DLD1 (cell line): ENCODE measurements around the gene SYCP2L.
"Not testable (repeated sequence)": the region's sequence is repeated elsewhere in the genome, so short reads cannot be mapped to it uniquely, and the experiment has no call there.

Source experiments
- in situ Hi-C: cut with HindIII; loops from 2 replicates; pipeline ENCODE4 v1.10.0; 2017; ENCODE audit warnings: low sequenced_read_pairs

Gene SYCP2L

GRCh38 chr6:10886691-10887502 is at the start of gene SYCP2L:
Gene SYCP2L (plus strand): TSS chr6:10887052. CDS start chr6:10887127, 75 bp downstream.
- in situ Hi-C loops, result no loop called here

- in situ Hi-C loops, result no loop called here
Measured at GRCh38 chr6:10837622-10837994, 49.2 kb upstream of the SYCP2L start.

- in situ Hi-C loops, result no loop called here
Measured at GRCh38 chr6:10837995-10838793, 48.7 kb upstream of the SYCP2L start, which contains the start of gene MAK. Gene MAK (minus strand): TSS chr6:10838539. CDS start chr6:10830648, 7,891 bp downstream.

DNA sequence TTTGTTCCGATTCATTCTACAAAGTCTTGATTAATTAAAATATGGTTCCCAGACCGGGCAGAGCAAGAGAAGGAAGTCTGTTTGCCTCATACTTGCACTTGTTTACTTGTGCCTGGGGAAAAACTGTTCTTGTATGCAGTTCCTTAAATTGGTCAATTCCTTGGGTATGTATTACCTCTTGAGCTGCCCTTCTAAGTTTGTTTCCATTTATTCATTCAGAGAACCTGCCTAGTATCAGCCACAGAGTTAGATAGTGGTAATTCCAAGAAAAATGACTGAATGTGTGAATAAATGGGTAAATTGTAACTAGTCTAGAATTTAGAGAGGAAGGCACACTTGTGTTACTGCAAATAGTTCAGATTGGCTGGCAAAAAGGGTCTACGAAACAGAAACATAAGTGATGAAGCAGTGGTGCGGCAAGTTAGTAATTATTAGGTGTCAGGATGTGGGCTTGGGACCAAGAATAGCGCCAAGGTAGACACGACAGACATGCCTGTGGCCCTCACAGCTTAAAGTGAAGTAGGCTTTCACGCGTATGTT is 48.0 kb upstream of the SYCP2L start:
- in situ Hi-C loops, result no loop called here

- in situ Hi-C loops, result no loop called here
Measured at GRCh38 chr6:10843554-10843953, 43.3 kb upstream of the SYCP2L start.

- in situ Hi-C loops, result no loop called here
Measured at GRCh38 chr6:10847684-10848083, 39.2 kb upstream of the SYCP2L start.

DNA sequence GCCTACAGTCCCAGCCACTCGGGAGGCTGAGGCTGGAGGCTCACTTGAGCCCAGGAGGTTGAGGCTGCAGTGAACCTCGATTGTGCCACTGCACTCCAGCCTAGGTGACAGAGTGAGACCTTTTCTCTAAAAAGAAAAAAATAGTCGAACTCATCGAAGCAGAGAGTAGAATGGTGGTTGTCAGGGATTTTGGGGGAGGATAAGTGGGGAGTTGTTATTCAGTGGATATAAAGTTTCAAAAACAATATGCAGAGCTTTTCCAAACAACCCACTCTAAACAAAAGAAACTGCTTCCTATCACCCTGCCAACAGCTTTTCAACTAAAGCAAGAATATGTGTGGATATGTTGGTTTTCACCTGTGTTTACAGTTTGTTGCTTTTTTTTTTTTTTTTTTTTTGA is 37.0 kb upstream of the SYCP2L start:
- in situ Hi-C loops, result no loop called here

- in situ Hi-C loops, result no loop called here
Measured at GRCh38 chr6:10850728-10851127, 36.1 kb upstream of the SYCP2L start.

GRCh38 chr6:10852361-10852960 is 34.4 kb upstream of the SYCP2L start:
- in situ Hi-C loops, result no loop called here

DNA sequence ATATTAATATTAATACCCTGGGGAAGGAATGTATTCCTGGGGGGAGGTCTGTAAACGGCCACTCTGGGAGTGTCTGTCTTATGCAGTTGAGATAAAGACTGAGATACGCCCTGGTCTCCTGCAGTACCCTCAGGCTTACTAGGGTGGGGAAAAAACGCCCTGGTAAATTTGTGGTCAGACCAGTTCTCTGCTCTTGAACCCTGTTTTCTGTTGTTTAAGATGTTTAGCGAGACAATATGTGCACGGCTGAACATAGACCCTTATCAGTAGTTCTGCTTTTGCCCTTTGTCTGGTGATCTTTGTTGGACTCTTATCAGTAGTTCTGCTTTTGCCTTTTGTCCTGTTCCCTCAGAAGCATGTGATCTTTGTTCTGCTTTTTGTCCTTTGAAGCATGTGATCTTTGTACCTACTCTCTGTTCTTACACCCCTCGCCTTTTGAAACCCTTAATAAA is 33.0 kb upstream of the SYCP2L start:
- in situ Hi-C loops, result not testable (repeated sequence)

DNA sequence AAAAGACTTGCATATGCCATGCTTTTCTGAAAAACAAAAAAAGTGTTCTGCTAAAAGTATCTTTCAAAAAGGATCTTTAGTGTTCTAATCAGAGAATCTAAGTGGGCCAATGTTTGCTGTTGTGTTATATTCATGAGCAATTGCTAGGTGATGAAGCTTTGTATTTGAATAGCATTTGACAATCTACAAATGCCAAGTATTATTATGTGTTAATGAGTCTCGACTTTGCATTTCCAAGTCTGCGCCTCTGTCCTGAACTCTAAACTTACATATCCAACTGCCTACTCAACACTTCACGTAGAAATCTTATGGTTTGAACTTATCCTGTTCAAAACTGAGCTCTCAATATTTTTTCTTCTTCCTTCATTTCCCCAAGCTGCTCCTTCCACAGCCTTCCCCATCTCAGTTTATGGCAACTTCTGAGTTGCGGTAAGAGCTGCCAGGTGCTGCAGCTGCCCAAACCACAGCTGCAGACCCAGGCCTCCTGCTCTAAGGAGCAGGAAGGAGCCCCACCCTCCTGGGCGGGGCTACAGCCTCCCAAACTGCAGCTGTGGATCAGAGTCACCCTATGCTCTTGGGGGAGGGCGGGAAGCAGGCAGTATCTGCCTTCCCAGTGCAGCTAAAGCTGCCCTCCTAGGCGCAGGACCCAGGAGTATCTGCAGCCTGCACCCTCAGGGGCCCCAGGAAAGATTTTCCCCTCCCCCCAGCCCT is 31.8 kb upstream of the SYCP2L start:
- in situ Hi-C loops, result no loop called here

GRCh38 chr6:10857259-10857658 is 29.6 kb upstream of the SYCP2L start:
- in situ Hi-C loops, result no loop called here

- in situ Hi-C loops, result no loop called here
Measured at GRCh38 chr6:10861086-10861485, 25.8 kb upstream of the SYCP2L start.

DNA sequence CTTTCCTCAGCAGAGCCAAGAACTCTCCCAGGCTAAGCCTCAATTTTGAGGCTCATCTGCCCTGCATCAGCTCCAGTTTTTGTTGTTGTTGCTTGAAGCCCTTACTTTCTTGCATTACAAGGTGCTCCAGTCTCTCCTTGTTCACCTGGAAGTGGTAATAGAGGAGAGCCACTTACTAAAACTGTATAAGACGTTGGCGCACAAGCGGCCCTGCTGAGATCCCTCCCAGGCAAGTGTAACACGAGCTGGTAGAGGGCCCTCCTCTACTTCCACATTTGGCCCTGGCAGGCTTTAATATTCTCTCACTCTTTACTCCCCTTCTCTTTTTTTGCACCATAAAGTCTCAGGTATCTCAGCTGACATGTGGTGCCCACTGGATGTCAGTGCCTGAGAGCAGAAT is 24.5 kb upstream of the SYCP2L start:
- in situ Hi-C loops, result no loop called here

DNA sequence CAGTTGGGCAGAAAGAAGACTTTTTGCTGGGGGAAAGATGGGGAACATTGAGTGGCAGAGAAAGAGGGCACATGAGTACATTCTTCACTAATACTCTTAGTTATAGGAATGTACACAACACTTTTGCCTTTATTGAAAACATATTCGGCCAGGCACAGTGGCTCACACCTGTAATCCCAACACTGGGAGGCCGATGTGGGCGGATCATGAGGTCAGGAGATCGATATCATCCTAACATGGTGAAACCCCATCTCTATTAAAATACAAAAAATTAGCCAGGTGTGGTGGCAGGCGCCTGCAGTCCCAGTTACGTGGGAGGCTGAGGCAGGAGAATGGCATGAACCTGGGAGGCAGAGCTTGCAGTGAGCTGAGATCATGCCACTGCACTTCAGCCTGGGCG is 23.8 kb upstream of the SYCP2L start:
- in situ Hi-C loops, result not testable (repeated sequence)

- in situ Hi-C loops, result not testable (repeated sequence)
Measured at GRCh38 chr6:10866709-10867108, 20.1 kb upstream of the SYCP2L start.

DNA sequence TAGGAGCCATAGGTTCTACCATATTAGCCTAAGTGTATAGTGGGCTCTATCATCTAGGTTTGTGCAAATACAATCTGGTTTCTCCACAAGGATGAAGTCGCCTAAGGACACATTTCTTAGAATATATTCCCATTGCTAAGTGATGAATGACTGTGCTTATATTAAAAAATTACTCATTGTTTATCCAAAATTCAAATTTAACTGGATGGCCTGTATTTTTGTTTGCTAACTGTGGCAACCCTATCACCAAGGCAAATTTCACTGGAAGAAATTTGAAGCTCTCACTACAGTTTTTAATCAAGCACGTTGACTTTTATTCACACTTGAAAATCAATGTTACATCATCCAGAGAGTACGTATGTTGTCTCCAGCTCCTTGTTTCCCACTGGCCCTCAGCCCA is 18.9 kb upstream of the SYCP2L start:
- in situ Hi-C loops, result no loop called here

- in situ Hi-C loops, result no loop called here
Measured at GRCh38 chr6:10873374-10873773, 13.5 kb upstream of the SYCP2L start.

GRCh38 chr6:10874207-10874606 is 12.6 kb upstream of the SYCP2L start:
- in situ Hi-C loops, result no loop called here

- in situ Hi-C loops, result no loop called here
Measured at GRCh38 chr6:10875026-10875425, 11.8 kb upstream of the SYCP2L start.

DNA sequence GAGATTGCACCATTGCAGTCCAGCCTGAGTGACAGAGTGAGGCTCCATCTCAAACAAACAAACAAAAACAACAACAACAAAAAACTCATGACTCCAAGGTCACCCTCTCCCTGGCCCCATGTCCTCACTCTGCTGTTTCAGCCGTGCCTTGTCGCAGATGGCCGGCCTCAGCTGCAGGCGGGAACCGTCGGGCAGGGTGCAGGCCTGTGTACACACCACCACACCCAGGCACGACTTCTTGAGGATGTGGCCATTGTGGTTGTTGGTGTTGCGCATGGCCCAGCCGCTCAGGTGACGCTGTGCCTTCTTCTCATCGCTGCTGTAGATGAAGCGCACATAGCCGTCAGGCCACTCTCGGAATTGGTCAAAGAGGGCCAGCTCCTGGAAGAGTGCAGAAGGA is 9.8 kb upstream of the SYCP2L start:
- in situ Hi-C loops, result no loop called here
